ENCODE data around the gene PPY. TPM values are rescaled to one million over a fixed set of nuclear protein-coding genes. Genes with fewer than 3 reads are reported as not detected.
"Not testable (repeated sequence)": the region's sequence is repeated elsewhere in the genome, so short reads cannot be mapped to it uniquely, and the experiment has no call there.

Gene PPY
- total RNA-seq, 1 donor from 2014 or later: not detected

GRCh38 chr17:43900858-43901754 lies 41.2 kb downstream of the PPY start:
- peaks cover 62% of the 10 kb centered on the region for H3K27me3 Mint-ChIP-seq
- no peak for DNase-seq (ENCODE audit: low spot score, unreplicated experiment)
- H3K36me3 Mint-ChIP-seq (ENCODE audit: insufficient read depth): no peaks in the 10 kb centered on the region
- peak overlapping the region; percentile 68 for H3K4me3 Mint-ChIP-seq (ENCODE audit: low read depth)
- H3K9me3 Mint-ChIP-seq (ENCODE audit: low read depth): no peaks in the 10 kb centered on the region
- H3K27ac Mint-ChIP-seq: no peak overlapping the region
- H3K4me1 Mint-ChIP-seq (ENCODE audit: low read depth): peaks cover 8% of the 10 kb centered on the region
- TF ChIP-seq CTCF (IDR thresholded peaks at IDR 0.05; ENCODE audit: unreplicated experiment): no peak

- H3K4me3 Mint-ChIP-seq (ENCODE audit: low read depth): peak overlapping the region; percentile 68
- peak; percentile 76 for DNase-seq (ENCODE audit: low spot score, unreplicated experiment)
- H3K4me1 Mint-ChIP-seq (ENCODE audit: low read depth): peaks cover 8% of the 10 kb centered on the region
- no peak for TF ChIP-seq CTCF (IDR thresholded peaks at IDR 0.05; ENCODE audit: unreplicated experiment)
- H3K36me3 Mint-ChIP-seq (ENCODE audit: insufficient read depth): no peaks in the 10 kb centered on the region
- no peaks in the 10 kb centered on the region for H3K9me3 Mint-ChIP-seq (ENCODE audit: low read depth)
- H3K27ac Mint-ChIP-seq: no peak overlapping the region
- H3K27me3 Mint-ChIP-seq: peaks cover 54% of the 10 kb centered on the region
Observed at GRCh38 chr17:43900183-43900857, 42.0 kb downstream of the PPY start.

GRCh38 chr17:43898446-43898845 lies 43.8 kb downstream of the PPY start:
- H3K9me3 Mint-ChIP-seq (ENCODE audit: low read depth): no peaks in the 10 kb centered on the region
- no peak for DNase-seq (ENCODE audit: low spot score, unreplicated experiment)
- peaks cover 8% of the 10 kb centered on the region for H3K4me1 Mint-ChIP-seq (ENCODE audit: low read depth)
- TF ChIP-seq CTCF (IDR thresholded peaks at IDR 0.05; ENCODE audit: unreplicated experiment): no peak
- H3K36me3 Mint-ChIP-seq (ENCODE audit: insufficient read depth): no peaks in the 10 kb centered on the region
- no peak overlapping the region for H3K4me3 Mint-ChIP-seq (ENCODE audit: low read depth)
- H3K27ac Mint-ChIP-seq: no peak overlapping the region
- peaks cover 37% of the 10 kb centered on the region for H3K27me3 Mint-ChIP-seq

GRCh38 chr17:43897831-43898230 lies 44.4 kb downstream of the PPY start:
- Mint-ChIP-seq H3K27ac (no peak overlapping the region), H3K36me3 (ENCODE audit: insufficient read depth) (no peaks in the 10 kb centered on the region), H3K4me1 (ENCODE audit: low read depth) (peaks cover 8% of the 10 kb centered on the region), H3K4me3 (ENCODE audit: low read depth) (no peak overlapping the region), H3K9me3 (ENCODE audit: low read depth) (no peaks in the 10 kb centered on the region), H3K27me3 (peaks cover 34% of the 10 kb centered on the region)
- no peak for TF ChIP-seq CTCF (IDR thresholded peaks at IDR 0.05; ENCODE audit: unreplicated experiment)
- no peak for DNase-seq (ENCODE audit: low spot score, unreplicated experiment)

- peaks cover 15% of the 10 kb centered on the region for H3K27me3 Mint-ChIP-seq
- H3K4me1 Mint-ChIP-seq (ENCODE audit: low read depth); H3K9me3 Mint-ChIP-seq (ENCODE audit: low read depth); H3K4me3 Mint-ChIP-seq (ENCODE audit: low read depth); H3K36me3 Mint-ChIP-seq (ENCODE audit: insufficient read depth); H3K27ac Mint-ChIP-seq; DNase-seq (ENCODE audit: low spot score, unreplicated experiment): not testable (repeated sequence)
Observed at GRCh38 chr17:43894494-43894893, 47.8 kb downstream of the PPY start.

All from progenitor cell of endocrine pancreas (in vitro differentiated cells).